HepG2 (cell line): Measurements from ENCODE around the gene KATNAL2. TPM values are rescaled to one million over a fixed set of nuclear protein-coding genes. Genes with fewer than 3 reads are reported as not detected.
A peak's percentile ranks its signal among the peaks of the same experiment; 100 is the strongest.

ENCODE experiments used
- ADNP ChIP-seq: sonication (generic); formaldehyde crosslinking; IDR thresholded peaks from 2 replicates; pipeline ENCODE4 v1.4.0; 2020; ENCODE audit warnings: missing genetic modification reagents
- FIP1L1 ChIP-seq: fragments of 200-400 bp; formaldehyde crosslinking; IDR thresholded peaks from 2 replicates; pipeline ENCODE4 v1.6.1; 2018; ENCODE audit warnings: low read depth, mild to moderate bottlenecking, low read length, moderate library complexity, borderline replicate concordance; ENCODE audit not compliant: insufficient read depth
- HCFC1 ChIP-seq: fragments of 150-350 bp; IDR thresholded peaks from 2 replicates; pipeline ENCODE4 v1.6.1; 2014; ENCODE audit warnings: low read depth, low read length
- HDAC2 ChIP-seq: sonication (generic); formaldehyde crosslinking; IDR thresholded peaks from 2 replicates; pipeline ENCODE4 v1.4.0; 2020; ENCODE audit warnings: missing genetic modification reagents
- HMG20A ChIP-seq: IDR thresholded peaks from 2 replicates; pipeline ENCODE4 v1.6.1; 2016; ENCODE audit warnings: borderline replicate concordance
- HNRNPUL1 ChIP-seq: fragments of 200-400 bp; formaldehyde crosslinking; IDR thresholded peaks from 2 replicates; pipeline ENCODE4 v1.6.1; 2017; ENCODE audit warnings: low read depth, mild to moderate bottlenecking, low read length, moderate library complexity
- IRF9 ChIP-seq: sonication (generic); formaldehyde crosslinking; IDR thresholded peaks from 2 replicates; pipeline ENCODE4 v1.8.0; 2022; ENCODE audit warnings: missing genetic modification reagents, mild to moderate bottlenecking, borderline replicate concordance
- JUN ChIP-seq: sonication (generic); formaldehyde crosslinking; IDR thresholded peaks from 2 replicates; pipeline ENCODE4 v1.4.0; 2020; ENCODE audit warnings: mild to moderate bottlenecking, missing genetic modification reagents
- KDM3A ChIP-seq: IDR thresholded peaks from 2 replicates; pipeline ENCODE4 v1.6.1; 2018; ENCODE audit warnings: low read depth, missing compliant biosample characterization
- MYC ChIP-seq: sonication (generic); formaldehyde crosslinking; IDR thresholded peaks from 2 replicates; pipeline ENCODE4 v1.9.0; 2021; ENCODE audit warnings: missing genetic modification reagents, borderline replicate concordance
- NCOA5 ChIP-seq: sonication (generic); formaldehyde crosslinking; IDR thresholded peaks from 2 replicates; pipeline ENCODE4 v1.4.0; 2020; ENCODE audit warnings: missing genetic modification reagents
- SOX13 ChIP-seq, 3 experiments: fragments of 450-650 bp in 1 of 3; sonication (generic) in 1 of 3; formaldehyde crosslinking in 1 of 3; IDR thresholded peaks in 2 of 3; conservative IDR thresholded peaks in 1 of 3; 2 replicates each; pipeline versions ENCODE4 v1.5.0 to v1.6.1; 2016 to 2020; ENCODE audit warnings: antibody characterized with exemption in 1 of 3, mild to moderate bottlenecking in 1 of 3, missing compliant biosample characterization in 1 of 3, missing genetic modification reagents in 1 of 3, moderate library complexity in 1 of 3
- SUZ12 ChIP-seq: fragments of 150-350 bp; IDR thresholded peaks from 2 replicates; pipeline ENCODE4 v1.6.1; 2014; ENCODE audit warnings: low read depth, low read length
- TBX2 ChIP-seq: sonication (generic); formaldehyde crosslinking; IDR thresholded peaks from 2 replicates; pipeline ENCODE4 v1.5.0; 2020; ENCODE audit warnings: missing genetic modification reagents, mild to moderate bottlenecking, borderline replicate concordance
- ZBTB37 ChIP-seq: sonication (generic); formaldehyde crosslinking; IDR thresholded peaks from 2 replicates; pipeline ENCODE4 v1.4.0; 2020; ENCODE audit warnings: mild to moderate bottlenecking, missing genetic modification reagents
- ZBTB38 ChIP-seq: sonication (generic); formaldehyde crosslinking; IDR thresholded peaks from 2 replicates; pipeline ENCODE4 v1.5.1; 2020; ENCODE audit warnings: mild to moderate bottlenecking, missing genetic modification reagents
- ZNF256 ChIP-seq: sonication (generic); formaldehyde crosslinking; conservative IDR thresholded peaks from 2 replicates; pipeline ENCODE4 v1.4.0; 2020; ENCODE audit warnings: missing genetic modification reagents
- ZNF460 ChIP-seq: sonication (generic); formaldehyde crosslinking; IDR thresholded peaks from 2 replicates; pipeline ENCODE4 v1.5.1; 2020; ENCODE audit warnings: missing genetic modification reagents, mild to moderate bottlenecking, borderline replicate concordance
- ZNF597 ChIP-seq: sonication (generic); formaldehyde crosslinking; IDR thresholded peaks from 2 replicates; pipeline ENCODE4 v1.5.0; 2020; ENCODE audit warnings: missing genetic modification reagents
- ZNF704 ChIP-seq: sonication (generic); formaldehyde crosslinking; IDR thresholded peaks from 2 replicates; pipeline ENCODE4 v1.8.1; 2023; ENCODE audit warnings: mild to moderate bottlenecking, inconsistent platforms, moderate library complexity, missing genetic modification reagents, borderline replicate concordance
- ZNF775 ChIP-seq: sonication (generic); formaldehyde crosslinking; IDR thresholded peaks from 2 replicates; pipeline ENCODE4 v1.4.0; 2020; ENCODE audit warnings: missing genetic modification reagents, mild to moderate bottlenecking, moderate library complexity, borderline replicate concordance
- ZNF776 ChIP-seq: sonication (generic); formaldehyde crosslinking; IDR thresholded peaks from 2 replicates; pipeline ENCODE4 v1.4.0; 2020; ENCODE audit warnings: mild to moderate bottlenecking, missing genetic modification reagents
- polyA plus RNA-seq, 8 experiments: library from polyadenylated mRNA; depleted of rRNA in 3 of 8; stranded (reverse) in 7 of 8; unstranded in 1 of 8; fragments of >200 nt; fragmentation: Illumina TruSeq in 4 of 8; extraction: Trizol in 4 of 8; gene quantifications; 2 replicates each; pipeline versions ENCODE4 v1.2.1 to v1.2.3, GENCODE V29; 2011 to 2016; ENCODE audit warnings: low read depth in 4 of 8, missing spikeins in 1 of 8, mixed read lengths in 1 of 8; ENCODE audit not compliant: insufficient read depth in 1 of 8
- total RNA-seq, 5 experiments: library from RNA; depleted of rRNA; stranded (reverse); fragments of >200 nt; fragmentation: Illumina TruSeq; extraction: Trizol; gene quantifications; 2 replicates each; pipeline ENCODE4 v1.2.3, GENCODE V29; 2016; ENCODE audit warnings: low read depth in 1 of 5
- TF ChIP-seq, protein P1 (sequence below): IDR thresholded peaks from 2 replicates; pipeline ENCODE4 v1.6.1; 2012; ENCODE audit warnings: inconsistent platforms
- TF ChIP-seq, protein P2 (sequence below): sonication (generic); formaldehyde crosslinking; IDR thresholded peaks from 2 replicates; pipeline ENCODE4 v1.8.0; 2022; ENCODE audit warnings: mild to moderate bottlenecking, missing genetic modification reagents, moderate library complexity

Gene KATNAL2
- total and polyA plus RNA-seq, 2 of the 13 experiments (the other 11 are each of a cell fraction or from before 2014, with no cell fraction given): not detected

DNA sequence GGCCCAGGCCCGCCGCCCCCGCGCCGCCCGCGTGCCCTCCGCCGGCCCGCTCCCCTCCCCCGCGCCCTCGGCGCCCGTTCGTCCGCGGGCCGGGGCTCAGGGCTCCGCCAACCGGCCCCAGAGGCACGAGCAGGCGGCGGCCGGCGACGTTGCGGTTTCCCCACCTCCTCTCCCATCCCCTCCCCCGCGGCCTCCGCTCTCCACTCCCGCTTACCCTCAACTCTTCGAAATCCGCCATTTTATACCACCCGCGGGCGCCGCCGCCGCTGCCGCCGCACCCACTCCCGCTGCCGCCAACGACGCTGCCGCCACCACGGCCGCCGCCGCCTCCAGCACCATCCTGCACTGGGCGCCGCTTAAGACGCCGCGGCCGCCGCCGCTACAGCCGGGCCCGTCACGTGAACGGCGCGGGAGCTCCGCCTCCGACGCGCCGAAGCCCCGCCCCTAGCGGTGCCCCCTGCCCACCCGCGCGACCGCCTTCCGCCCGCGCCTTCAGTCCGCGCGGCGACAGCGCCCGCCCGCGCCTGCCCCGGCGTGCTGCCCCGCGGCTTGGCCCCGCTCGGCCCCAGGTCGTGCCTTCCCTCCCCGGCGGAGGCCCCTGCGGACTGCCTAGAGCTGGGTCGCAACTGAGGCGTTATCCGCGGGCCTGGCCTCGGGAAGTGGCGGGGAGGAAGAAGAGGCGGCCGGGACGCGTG, at the start of gene KATNAL2, which contains the start of gene PIAS2 (continued):
- no peak for TF ChIP-seq KDM3A (CRISPR knock-in tag)
- TF ChIP-seq ZNF776 (CRISPR knock-in tag): no peak; the same call in 1 of the 2 replicates
- TF ChIP-seq ZNF597 (CRISPR knock-in tag): no peak
- TF ChIP-seq MYC (CRISPR knock-in tag): peak; percentile 48
- TF ChIP-seq SOX13 (IDR thresholded peaks at IDR 0.05): no peak
- no peak for TF ChIP-seq SOX13 (CRISPR knock-in tag; conservative IDR thresholded peaks at IDR 0.05 in 1 of 2, IDR thresholded peaks at IDR 0.05 in 1 of 2)
- TF ChIP-seq HMG20A (CRISPR knock-in tag): no peak
- no peak for TF ChIP-seq ZNF775 (CRISPR knock-in tag)
- TF ChIP-seq ZBTB38 (CRISPR knock-in tag): no peak
- TF ChIP-seq ZNF704 (CRISPR knock-in tag): 0 out of 2 replicates have a peak, but pooled peaks have one; percentile 48
- no peak; the same call in 1 of the 2 replicates for TF ChIP-seq TBX2 (CRISPR knock-in tag)
- no peak for TF ChIP-seq JUN (CRISPR knock-in tag)
- no peak for TF ChIP-seq SUZ12
- no peak for TF ChIP-seq FIP1L1
- TF ChIP-seq ADNP (CRISPR knock-in tag): no peak
- TF ChIP-seq HDAC2: no peak
- no peak for TF ChIP-seq HNRNPUL1
- TF ChIP-seq ZNF256: no peak
- no peak for TF ChIP-seq ZNF460 (CRISPR knock-in tag)
- TF ChIP-seq HCFC1: no peak
- TF ChIP-seq, protein P1, sequence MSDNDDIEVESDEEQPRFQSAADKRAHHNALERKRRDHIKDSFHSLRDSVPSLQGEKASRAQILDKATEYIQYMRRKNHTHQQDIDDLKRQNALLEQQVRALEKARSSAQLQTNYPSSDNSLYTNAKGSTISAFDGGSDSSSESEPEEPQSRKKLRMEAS: peak; percentile 67; the same call in 1 of the 2 replicates
- TF ChIP-seq, protein P2, sequence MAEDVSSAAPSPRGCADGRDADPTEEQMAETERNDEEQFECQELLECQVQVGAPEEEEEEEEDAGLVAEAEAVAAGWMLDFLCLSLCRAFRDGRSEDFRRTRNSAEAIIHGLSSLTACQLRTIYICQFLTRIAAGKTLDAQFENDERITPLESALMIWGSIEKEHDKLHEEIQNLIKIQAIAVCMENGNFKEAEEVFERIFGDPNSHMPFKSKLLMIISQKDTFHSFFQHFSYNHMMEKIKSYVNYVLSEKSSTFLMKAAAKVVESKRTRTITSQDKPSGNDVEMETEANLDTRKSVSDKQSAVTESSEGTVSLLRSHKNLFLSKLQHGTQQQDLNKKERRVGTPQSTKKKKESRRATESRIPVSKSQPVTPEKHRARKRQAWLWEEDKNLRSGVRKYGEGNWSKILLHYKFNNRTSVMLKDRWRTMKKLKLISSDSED (CRISPR knock-in tag): no peak
- no peak for TF ChIP-seq IRF9 (CRISPR knock-in tag)
- TF ChIP-seq ZBTB37 (CRISPR knock-in tag): no peak
- no peak for TF ChIP-seq NCOA5
